HEK293T (cell line): ENCODE data around the gene PRAF2.

ENCODE experiments used
- CTCF ChIA-PET: fragments of 350-600 bp; formaldehyde crosslinking; extraction: SDS; loops from one replicate; lab custom pipeline; 2021; ENCODE audit warnings: antibody characterized with exemption, inconsistent platforms; lab: Yijun Ruan, JAX
- POLR2A ChIA-PET: fragments of 350-600 bp; formaldehyde crosslinking; extraction: SDS; loops from one replicate; lab custom pipeline; 2020; ENCODE audit warnings: antibody characterized with exemption, inconsistent platforms; lab: Yijun Ruan, JAX
- DNase-seq: peaks from one replicate; pipeline ENCODE4 v3.0.0; 2012; ENCODE audit warnings: mixed read lengths; ENCODE audit errors: extremely low spot score
- ARNT ChIP-seq: fragments of 450-650 bp; IDR thresholded peaks from 2 replicates; pipeline ENCODE4 v1.6.1; 2017; ENCODE audit warnings: mild to moderate bottlenecking
- BHLHE40 ChIP-seq: fragments of 450-650 bp; IDR thresholded peaks from 2 replicates; pipeline ENCODE4 v1.6.1; 2016; ENCODE audit warnings: mild to moderate bottlenecking, moderate library complexity, borderline replicate concordance
- CTBP1 ChIP-seq: fragments of 450-650 bp; IDR thresholded peaks from 2 replicates; pipeline ENCODE4 v1.6.1; 2016; ENCODE audit warnings: borderline replicate concordance
- ELF4 ChIP-seq: fragments of 450-650 bp; IDR thresholded peaks from 2 replicates; pipeline ENCODE4 v1.6.1; 2017; ENCODE audit warnings: antibody characterized with exemption
- FOXA1 ChIP-seq: fragments of 450-650 bp; IDR thresholded peaks from 2 replicates; pipeline ENCODE4 v1.6.1; 2016; ENCODE audit warnings: mild to moderate bottlenecking
- FOXK2 ChIP-seq: fragments of 450-650 bp; IDR thresholded peaks from 2 replicates; pipeline ENCODE4 v1.6.1; 2016; ENCODE audit warnings: mild to moderate bottlenecking
- FOXM1 ChIP-seq: fragments of 450-650 bp; IDR thresholded peaks from 2 replicates; pipeline ENCODE4 v1.6.1; 2017; ENCODE audit warnings: mild to moderate bottlenecking, borderline replicate concordance
- HDGF ChIP-seq: fragments of 450-650 bp; IDR thresholded peaks from 2 replicates; pipeline ENCODE4 v1.6.1; 2017; ENCODE audit warnings: antibody characterized with exemption, borderline replicate concordance
- L3MBTL2 ChIP-seq: fragments of 450-650 bp; conservative IDR thresholded peaks from 2 replicates; pipeline ENCODE4 v1.6.1; 2016; ENCODE audit warnings: mild to moderate bottlenecking
- LEF1 ChIP-seq: fragments of 450-650 bp; IDR thresholded peaks from 2 replicates; pipeline ENCODE4 v1.6.1; 2017; ENCODE audit warnings: mild to moderate bottlenecking, borderline replicate concordance
- NFRKB ChIP-seq: fragments of 450-650 bp; IDR thresholded peaks from 2 replicates; pipeline ENCODE4 v1.6.1; 2016; ENCODE audit warnings: mild to moderate bottlenecking, moderate library complexity
- SP1 ChIP-seq: fragments of 450-650 bp; IDR thresholded peaks from 2 replicates; pipeline ENCODE4 v1.6.1; 2017
- SUZ12 ChIP-seq: fragments of 450-650 bp; IDR thresholded peaks from 2 replicates; pipeline ENCODE4 v1.6.1; 2016; ENCODE audit warnings: mild to moderate bottlenecking
- TARDBP ChIP-seq: fragments of 450-650 bp; IDR thresholded peaks from 2 replicates; pipeline ENCODE4 v1.6.1; 2016
- ZNF384 ChIP-seq: fragments of 450-650 bp; IDR thresholded peaks from 2 replicates; pipeline ENCODE4 v1.6.1; 2016
- TF ChIP-seq, protein P1 (sequence below): fragments of 450-650 bp; IDR thresholded peaks from 2 replicates; pipeline ENCODE4 v1.6.1; 2016

Gene PRAF2

GRCh38 chrX:49101629-49101984, 27.8 kb upstream of the PRAF2 start:
- DNase-seq: no peak
- CTCF ChIA-PET: no interaction called here
- TF ChIP-seq FOXM1 (no peak), BHLHE40 (no peak), LEF1 (no peak), HDGF (no peak), ARNT (no peak), L3MBTL2 (no peak), NFRKB (no peak), SUZ12 (no peak), FOXA1 (no peak)
- TF ChIP-seq, protein P1, sequence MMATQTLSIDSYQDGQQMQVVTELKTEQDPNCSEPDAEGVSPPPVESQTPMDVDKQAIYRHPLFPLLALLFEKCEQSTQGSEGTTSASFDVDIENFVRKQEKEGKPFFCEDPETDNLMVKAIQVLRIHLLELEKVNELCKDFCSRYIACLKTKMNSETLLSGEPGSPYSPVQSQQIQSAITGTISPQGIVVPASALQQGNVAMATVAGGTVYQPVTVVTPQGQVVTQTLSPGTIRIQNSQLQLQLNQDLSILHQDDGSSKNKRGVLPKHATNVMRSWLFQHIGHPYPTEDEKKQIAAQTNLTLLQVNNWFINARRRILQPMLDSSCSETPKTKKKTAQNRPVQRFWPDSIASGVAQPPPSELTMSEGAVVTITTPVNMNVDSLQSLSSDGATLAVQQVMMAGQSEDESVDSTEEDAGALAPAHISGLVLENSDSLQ: no peak
- POLR2A ChIA-PET: interaction anchor here (0.6 to 1.2 kb wide), 3 partner anchors 22 to 364 kb away, joined by 3 to 7 read pairs (median 4); partner anchors contain the start of gene WDR45

DNA sequence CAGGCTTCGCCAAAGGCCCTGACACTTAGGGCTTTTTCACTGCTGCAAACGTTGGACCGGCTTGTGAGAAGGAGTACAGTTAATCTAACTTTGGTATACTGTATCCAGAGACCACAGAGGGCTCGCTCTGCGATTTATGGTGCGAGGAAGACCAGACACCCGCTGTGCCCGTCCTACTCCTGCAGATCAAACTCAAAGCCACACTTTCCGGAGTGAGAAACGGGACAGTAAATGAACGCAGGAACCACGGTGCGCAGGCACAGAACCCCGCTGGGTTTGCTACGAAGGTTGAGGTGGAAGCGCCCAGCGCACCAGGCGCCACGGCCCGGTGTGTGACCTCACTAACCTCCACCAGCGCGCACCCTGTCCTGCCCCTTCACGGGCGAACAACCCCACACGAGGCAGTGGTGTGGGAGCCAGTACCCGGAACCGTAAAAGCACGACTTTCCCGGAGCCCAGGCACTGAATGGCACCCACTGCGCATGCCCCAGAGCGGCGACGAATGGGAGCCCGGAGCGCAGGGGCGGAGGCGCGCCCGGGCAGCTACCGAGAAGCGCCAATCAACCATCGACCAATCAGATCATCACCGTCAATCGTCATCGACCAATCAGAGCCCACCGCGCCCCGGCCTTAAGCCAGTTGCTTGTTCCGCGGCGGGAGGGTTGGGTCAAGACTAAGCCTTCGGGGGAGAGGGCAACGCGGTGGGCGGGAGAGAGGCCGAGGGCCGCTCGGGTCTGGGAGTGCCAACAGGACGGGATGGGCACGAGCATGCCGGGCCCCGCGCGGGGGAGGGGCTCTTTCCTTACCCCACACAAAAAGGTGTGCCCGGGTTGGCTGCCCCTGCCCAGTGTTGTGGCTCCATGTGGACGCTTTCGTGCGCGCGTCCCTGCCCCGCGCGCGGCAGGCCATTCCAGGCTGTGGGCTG, 27.2 kb upstream of the PRAF2 start:
- ChIA-PET POLR2A (interaction anchor here (0.6 to 1.2 kb wide), 3 partner anchors 21 to 364 kb away, joined by 3 to 7 read pairs (median 4); partner anchors contain the start of gene WDR45), CTCF (no interaction called here)
- peak; percentile 96 for DNase-seq
- no peak for TF ChIP-seq SP1
- TF ChIP-seq L3MBTL2: peak; percentile 68
- TF ChIP-seq, protein P1: peak; percentile 98
- peak; percentile 58 for TF ChIP-seq CTBP1

- CTCF ChIA-PET: interaction anchor here (1.6 kb wide), 1 partner anchor 52 kb away, joined by 3 read pairs; no protein-coding TSS in a partner anchor
Measured at GRCh38 chrX:49096419-49096818, 22.6 kb upstream of the PRAF2 start.

GRCh38 chrX:49089553-49089952, 15.8 kb upstream of the PRAF2 start:
- ChIA-PET POLR2A (interaction anchor here (0.6 to 2.7 kb wide), 2 partner anchors 9 to 204 kb away, joined by 3 to 10 read pairs; partner anchors contain the start of gene WDR45), CTCF (no interaction called here)
- DNase-seq: no peak
- no peak for TF ChIP-seq ARNT
- TF ChIP-seq HDGF: no peak
- no peak for TF ChIP-seq ELF4
- TF ChIP-seq, protein P1: no peak
- no peak for TF ChIP-seq NFRKB
- no peak for TF ChIP-seq L3MBTL2
- TF ChIP-seq SUZ12: no peak
- TF ChIP-seq CTBP1: no peak
- TF ChIP-seq FOXK2: no peak
- TF ChIP-seq FOXA1: no peak
- TF ChIP-seq LEF1: no peak
- no peak for TF ChIP-seq FOXM1
- TF ChIP-seq BHLHE40: no peak
- no peak for TF ChIP-seq TARDBP
- no peak for TF ChIP-seq SP1
- TF ChIP-seq ZNF384: no peak

More at GRCh38 chrX:49096419-49096818, 22.6 kb upstream of the PRAF2 start:
- no peak for DNase-seq
- POLR2A ChIA-PET: no interaction called here
- TF ChIP-seq SP1 (no peak), CTBP1 (no peak), NFRKB (no peak), HDGF (no peak), ARNT (no peak), FOXK2 (no peak), BHLHE40 (no peak)

DNA sequence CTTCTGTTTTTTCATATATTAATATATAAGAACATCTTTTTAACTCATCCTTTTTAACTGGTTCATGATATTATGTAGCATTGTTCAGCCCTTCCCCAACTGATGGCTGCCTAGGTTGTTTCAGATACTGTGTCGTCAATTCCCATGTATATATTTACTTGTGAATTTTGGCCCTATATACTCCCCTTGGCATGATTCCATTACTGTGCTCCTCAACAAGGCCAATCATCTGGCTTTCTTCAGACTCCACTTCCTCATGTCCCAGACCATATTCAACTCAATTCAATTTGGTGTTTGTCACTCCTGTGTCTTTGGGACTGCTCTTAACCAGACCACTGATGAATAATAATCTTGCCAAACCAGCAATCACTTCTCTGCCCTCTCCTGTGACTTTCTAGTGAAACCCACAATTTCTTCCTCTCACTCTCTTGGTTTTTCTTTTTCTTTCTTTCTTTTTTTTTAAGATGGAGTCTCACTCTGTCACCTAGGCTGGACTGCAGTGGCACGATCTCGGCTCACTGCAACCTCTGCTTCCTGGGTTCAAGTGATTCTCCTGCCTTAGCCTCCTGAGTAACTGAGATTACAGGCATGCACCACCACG, 8.6 kb upstream of the PRAF2 start:
- no peak for TF ChIP-seq BHLHE40
- TF ChIP-seq SUZ12: no peak
- TF ChIP-seq CTBP1: no peak
- TF ChIP-seq ARNT: no peak
- no peak for TF ChIP-seq FOXM1
- no peak for TF ChIP-seq L3MBTL2
- TF ChIP-seq, protein P1: no peak
- no peak for TF ChIP-seq LEF1
- no peak for TF ChIP-seq SP1
- TF ChIP-seq ELF4: no peak
- TF ChIP-seq TARDBP: no peak
- TF ChIP-seq NFRKB: no peak
- TF ChIP-seq FOXK2: no peak
- TF ChIP-seq FOXA1: no peak
- TF ChIP-seq ZNF384: no peak
- TF ChIP-seq HDGF: no peak
- no peak for DNase-seq
- ChIA-PET CTCF (no interaction called here), POLR2A (no interaction called here)
